ENCODE data around the gene ADD1.
"Not testable (repeated sequence)": the region's sequence is repeated elsewhere in the genome, so short reads cannot be mapped to it uniquely, and the experiment has no call there.

ADD1 gene

DNA sequence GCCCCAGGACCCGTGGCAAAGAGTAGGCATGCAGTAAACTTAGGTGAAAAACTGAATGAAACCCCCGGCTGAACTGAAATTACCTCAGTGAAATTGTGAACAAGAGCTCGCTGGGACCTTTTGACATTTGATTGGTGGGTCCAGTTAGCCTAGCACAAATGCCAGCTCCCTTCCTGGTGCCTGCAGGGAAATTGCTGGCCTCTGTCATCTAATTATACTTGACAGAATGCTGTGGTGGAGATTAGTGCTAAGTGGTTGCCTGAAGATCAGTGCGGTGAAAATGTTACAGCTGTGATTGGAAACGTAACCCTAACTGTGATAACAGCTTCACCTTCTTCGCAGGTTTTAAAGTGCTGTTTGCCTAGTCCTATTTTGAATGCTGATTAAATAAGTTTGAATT is 43.0 kb downstream of the ADD1 start:
- DNase-seq (ENCODE audit: low spot score): no peak

DNA sequence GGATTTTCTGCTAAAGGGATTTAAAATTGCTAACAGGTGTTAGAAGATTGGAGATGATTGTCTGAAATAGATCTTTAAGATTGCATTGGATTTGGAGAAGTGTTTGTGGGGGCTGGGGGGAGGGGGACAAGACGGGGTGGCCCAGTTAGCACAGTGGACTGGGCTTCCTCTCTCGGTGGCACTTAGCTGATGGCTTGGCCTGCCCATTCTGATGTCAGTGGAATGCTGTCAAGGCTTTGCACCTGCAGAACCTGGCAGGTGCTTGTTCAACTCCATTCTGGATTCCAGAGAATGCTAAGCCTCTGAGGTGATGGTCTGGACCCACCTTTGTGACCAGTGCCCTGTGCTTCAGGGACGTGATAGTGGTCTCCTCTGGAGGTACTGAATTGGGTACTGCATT is 43.7 kb downstream of the ADD1 start:
- DNase-seq (ENCODE audit: low spot score): no peak

DNA sequence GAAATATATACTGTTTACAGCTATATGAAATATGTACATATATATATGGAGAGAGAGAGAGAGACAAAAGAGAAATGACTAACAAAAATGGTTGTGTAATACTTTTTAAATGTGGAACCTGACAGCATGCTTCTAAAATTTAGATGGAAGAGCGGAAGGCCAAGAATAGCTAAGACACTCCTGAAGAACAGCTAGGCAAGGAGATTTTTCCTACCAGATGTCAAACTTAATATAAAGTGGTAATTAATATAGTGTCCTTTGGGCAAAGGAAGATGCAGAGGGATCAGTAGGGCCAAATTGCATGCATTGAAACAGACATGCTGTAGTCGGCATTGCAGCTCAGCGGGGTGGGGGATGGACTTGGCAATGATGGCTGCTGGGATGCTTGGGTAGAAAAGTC is 45.2 kb downstream of the ADD1 start:
- DNase-seq (ENCODE audit: low spot score): no peak

DNA sequence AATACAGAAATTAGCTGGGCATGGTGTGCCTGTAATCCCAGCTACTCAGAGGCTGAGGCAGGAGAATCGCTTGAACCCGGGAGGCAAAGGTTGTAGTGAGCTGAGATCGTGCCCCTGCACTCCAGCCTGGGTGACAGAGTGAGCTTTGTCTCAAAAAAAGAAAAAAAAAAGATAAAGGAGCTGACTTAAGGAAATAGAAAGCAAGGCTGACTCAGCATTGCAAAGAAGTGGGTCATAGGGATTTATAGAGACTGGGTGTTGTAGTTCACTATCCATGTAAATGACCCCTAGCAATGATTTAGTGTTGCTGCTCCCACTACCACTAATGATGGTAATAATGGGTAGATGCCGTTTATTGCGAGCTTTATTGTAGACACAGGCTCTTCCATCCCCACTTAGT is 47.6 kb downstream of the ADD1 start:
- no peak for DNase-seq (ENCODE audit: low spot score)

DNA sequence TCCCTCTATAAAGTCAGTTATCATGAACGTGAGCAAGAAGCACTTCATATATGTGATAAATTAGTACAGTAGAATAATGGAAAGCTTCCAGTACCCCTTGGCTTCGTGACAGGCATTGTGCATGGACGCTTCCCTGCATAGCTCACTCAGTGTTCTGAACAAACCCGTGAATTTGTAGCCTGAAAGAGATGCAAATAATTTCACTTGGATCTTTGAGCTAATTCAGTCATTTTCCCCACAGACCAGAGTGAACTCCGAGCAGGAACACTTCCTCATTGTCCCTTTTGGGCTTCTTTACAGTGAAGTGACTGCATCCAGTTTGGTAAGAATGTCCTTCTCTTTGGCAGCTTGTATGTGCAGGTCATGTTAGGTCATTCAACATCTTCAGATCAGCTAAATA is 50.1 kb downstream of the ADD1 start:
- DNase-seq (ENCODE audit: low spot score): no peak

DNA sequence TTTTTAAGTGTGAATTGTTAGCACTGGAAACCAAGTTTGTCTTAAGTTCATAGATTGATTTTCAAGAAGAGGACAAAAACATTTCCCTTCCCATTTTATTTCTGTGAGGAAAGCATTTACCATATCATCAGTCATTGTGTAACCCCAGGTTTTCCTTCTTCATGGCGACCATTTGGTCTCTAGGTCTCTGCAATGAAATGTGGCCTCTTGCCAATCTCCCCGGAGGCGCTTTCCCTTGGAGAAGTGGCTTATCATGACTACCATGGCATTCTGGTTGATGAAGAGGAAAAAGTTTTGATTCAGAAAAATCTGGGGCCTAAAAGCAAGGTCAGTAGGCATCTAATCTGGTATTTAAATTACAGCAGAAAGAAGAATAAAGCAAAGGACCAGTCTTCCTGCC is 54.4 kb downstream of the ADD1 start:
- DNase-seq (ENCODE audit: low spot score): no peak

DNA sequence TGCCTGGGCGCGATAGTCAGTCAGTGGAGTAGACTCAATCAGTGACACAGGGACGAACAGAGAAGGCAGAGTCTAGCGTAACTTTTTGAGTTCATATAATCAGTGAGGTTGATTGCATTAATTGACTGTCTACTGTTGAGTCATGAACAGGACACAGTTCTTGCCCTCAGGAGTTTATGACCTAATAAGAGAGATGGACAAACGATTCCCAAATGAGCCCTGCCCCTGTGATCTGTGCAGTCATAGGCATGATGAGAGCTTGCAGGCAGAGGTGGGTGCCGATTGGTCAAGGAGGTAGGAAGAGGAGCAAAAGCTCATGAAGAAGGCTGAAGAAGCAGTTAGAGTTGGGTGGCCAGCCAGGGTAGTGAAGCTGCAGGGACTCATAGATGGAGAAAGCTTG is 57.1 kb downstream of the ADD1 start:
- no peak for DNase-seq (ENCODE audit: low spot score)

DNA sequence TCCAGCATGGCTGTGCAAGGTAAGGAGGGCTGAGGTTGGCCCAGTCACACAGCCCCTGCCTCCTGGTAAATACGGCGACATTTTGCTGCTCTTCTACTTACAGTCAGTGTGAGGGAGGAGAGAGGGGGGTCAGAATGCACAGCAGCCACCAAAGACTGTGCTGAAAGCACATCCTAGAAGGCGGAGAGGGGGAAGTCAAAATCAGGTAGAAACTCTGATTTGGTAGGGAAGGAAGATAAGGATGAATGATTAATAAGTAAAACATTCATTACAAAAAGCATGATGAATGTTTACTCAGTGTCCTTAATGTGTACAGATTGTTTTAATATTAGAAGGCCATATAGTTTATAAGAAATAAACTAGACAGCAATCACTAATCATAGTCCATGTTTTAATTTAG is 57.5 kb downstream of the ADD1 start:
- no peak for DNase-seq (ENCODE audit: low spot score)

DNA sequence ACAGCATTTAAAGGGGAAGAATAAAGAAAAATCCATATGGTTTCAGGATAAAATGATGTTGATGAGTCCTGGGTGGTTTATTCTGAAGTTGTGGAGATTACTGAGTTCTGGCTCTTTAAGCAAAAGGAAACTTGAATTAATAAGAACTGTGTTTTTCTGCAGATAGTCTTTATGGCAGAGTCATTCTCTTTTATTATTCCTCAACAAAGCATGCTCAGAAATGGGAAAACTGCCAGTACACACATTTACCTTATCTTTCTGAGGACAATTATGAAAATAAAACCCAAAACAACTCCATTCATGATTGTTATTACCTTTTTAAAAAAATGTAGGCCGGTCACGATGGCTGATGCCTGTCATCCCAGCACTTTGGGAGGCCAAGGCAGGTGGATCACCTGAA is 58.5 kb downstream of the ADD1 start:
- DNase-seq (ENCODE audit: low spot score): no peak

DNA sequence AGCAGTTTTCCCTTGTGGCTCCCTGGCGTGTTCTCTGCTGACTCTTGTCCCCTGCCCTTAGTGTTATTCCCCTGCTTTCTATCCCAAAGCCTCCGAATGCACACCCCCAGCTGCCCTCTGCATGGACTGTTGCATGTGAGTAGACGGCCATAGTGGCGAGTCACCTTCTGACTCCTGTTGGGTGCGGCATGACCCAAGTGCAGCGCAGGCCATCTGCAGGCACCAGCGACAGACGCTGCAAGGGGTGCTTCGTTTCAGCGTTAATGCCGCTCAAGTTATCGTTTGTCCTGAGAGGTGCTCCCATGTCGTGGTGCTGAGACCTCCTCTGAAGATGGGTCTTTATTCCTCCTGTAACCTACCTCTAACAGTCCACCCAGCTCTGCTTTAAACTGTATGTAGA is 61.9 kb downstream of the ADD1 start:
- DNase-seq (ENCODE audit: low spot score): no peak

DNA sequence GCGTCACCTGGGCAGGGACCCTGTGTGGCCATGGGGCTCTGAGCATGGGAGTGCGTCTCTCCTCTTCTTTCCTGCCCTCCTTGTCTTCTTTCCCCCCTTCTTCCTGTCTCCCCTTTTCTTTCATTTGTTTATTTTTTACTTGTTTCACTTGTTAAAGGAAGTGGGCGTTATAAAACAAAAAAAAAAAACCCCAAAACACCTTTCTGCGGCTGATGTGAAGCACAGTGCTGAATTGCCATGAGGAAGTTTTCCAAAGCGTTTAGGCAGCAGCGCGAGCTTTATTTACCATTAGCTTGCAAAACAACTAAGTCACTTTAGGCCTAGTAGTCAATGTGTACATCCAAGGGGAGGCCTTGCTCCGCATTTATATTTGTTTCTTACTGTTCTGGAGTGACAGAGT is 62.6 kb downstream of the ADD1 start:
- no peak for DNase-seq (ENCODE audit: low spot score)

DNA sequence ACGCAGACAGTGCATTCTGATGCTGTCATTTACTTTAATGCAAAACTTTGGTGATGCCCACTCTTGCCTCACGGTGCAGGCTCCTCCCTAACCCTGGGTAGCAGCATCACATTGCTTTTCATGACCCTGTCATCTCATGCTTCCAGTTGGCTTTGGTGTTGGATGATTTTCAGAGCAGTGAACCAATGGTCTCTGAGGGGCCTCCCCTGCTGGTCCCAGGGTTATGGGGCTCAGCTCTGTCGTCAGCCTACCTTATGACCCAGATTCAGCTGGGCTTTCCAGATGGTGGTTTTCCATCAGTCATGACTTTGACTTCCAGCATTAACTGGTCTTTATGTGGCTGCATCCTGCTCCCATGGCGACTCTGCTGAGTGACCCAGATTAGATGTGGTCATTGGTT is 63.6 kb downstream of the ADD1 start:
- no peak for DNase-seq (ENCODE audit: low spot score)

DNA sequence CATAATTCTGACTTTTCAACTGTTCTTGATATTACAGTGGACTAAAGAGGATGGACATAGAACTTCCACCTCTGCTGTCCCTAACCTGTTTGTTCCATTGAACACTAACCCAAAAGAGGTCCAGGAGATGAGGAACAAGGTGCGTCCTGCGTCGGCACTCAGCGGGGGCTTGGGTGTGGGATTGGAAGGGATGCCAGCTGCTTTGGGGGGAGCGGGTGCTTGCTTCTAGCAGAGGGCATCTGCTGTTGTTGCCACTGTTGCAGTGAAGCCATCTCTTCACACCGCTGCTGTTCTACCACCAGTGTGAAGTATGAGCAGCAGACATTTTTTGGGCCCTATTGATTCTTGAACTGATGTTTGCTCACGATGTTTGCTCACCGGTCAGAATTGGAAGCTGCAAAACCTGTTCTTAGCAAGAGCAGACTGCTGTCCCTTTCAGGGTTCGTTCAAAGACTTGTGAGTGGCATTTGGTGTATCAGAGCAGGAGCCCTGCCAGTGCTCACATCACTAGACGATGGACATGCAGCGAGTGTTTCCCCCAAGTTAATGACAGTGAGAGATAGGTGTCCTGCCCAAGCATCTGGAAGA is 64.2 kb downstream of the ADD1 start:
- DNase-seq (ENCODE audit: low spot score): no peak

DNA sequence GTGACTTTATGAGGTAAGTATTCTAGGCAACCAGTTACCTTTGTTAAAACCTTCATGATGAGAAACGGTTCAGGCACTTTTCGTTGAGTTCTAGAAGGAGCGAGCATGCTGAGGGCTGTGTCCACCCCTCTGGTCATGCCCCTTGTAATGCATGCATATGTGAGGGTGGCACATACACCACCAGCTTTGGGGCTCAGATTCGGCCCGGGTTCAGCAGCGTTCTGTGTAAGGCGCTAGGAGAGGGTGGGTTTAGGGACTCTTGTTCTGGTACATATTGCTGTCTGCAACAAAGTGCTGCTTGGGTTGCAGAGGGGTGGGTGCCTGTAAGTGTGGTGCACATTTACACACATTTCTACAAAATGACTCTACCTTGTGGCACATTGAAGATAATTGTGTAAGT is 65.0 kb downstream of the ADD1 start:
- DNase-seq (ENCODE audit: low spot score): no peak

DNA sequence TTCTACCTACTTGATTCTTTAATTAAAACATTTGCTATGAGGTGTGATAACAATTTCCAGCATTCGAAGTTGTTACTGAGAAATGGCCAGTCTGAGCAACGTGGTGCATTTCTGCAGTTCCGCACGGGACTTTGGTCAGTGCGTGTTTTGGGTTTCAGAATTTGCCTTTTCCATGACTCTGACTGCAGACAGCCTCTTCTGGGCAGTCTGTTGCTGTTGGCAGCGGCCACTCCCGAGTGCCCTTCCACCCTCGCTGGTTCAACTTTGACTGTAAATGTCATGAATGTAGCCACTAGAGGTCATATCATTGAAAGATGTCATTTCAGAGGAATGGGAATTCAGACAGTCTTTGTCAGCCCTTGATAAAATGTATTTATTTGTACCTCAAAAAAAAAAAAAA is 65.9 kb downstream of the ADD1 start:
- no peak for DNase-seq (ENCODE audit: low spot score)

DNA sequence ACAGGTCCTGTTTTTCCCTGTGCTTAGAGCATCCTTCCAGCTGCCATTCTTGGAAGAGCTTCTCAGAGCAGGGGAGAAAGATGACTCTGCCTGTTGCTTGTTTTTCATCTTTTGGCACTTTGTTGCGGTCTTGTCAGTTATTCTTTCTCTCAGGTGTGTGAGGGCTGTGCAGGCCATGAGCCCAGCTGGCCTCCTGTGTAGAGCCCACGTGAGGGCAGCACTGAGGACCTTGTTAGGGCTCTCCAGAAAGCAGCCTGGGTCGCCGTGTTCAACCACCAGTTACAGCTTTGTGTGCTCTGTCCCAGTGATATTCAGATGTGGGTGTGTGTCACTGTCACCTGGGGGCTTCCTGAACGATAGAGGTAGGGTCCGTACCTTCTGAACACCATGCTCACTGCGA is 66.8 kb downstream of the ADD1 start:
- DNase-seq (ENCODE audit: low spot score): no peak

DNA sequence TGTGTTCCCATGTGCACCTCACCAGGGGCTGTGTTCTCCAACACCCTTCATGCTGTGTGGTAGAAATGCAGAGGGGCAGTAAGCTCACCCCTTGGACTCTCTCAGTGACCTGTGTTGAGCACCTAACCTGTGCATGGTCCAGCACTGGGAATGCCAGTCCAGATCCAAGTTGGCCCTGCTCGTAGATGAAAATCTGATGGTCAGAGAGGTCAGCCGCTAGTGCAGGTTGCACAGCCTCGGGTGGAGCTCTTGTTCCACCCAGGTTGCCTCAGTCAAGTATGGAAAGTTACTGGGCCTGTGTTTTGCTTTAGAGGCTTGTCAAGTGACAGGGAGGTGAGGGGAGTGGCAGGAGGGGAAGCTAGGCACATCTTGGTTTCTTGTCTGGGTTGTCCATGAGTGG is 68.2 kb downstream of the ADD1 start:
- no peak for DNase-seq (ENCODE audit: low spot score)

DNA sequence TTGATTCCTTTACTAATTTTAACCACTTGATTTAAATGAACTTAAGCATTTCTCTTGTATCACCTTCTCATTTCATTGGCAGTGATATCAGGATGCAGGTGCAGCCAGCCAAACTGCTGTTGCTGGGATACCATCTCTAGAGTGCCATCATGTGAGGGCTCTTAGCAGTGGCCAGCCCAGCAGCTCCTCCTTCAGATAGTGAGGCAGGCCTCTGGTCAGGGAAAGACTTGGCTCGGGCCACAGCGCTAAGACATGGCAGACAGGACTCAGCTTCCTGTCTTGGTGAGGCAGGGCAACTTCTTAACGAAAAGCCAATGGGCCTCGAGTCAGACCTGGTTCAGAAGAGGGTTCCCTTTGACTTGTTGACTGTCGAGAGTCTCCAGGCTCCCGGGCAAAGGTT is 69.5 kb downstream of the ADD1 start:
- DNase-seq (ENCODE audit: low spot score): no peak

DNA sequence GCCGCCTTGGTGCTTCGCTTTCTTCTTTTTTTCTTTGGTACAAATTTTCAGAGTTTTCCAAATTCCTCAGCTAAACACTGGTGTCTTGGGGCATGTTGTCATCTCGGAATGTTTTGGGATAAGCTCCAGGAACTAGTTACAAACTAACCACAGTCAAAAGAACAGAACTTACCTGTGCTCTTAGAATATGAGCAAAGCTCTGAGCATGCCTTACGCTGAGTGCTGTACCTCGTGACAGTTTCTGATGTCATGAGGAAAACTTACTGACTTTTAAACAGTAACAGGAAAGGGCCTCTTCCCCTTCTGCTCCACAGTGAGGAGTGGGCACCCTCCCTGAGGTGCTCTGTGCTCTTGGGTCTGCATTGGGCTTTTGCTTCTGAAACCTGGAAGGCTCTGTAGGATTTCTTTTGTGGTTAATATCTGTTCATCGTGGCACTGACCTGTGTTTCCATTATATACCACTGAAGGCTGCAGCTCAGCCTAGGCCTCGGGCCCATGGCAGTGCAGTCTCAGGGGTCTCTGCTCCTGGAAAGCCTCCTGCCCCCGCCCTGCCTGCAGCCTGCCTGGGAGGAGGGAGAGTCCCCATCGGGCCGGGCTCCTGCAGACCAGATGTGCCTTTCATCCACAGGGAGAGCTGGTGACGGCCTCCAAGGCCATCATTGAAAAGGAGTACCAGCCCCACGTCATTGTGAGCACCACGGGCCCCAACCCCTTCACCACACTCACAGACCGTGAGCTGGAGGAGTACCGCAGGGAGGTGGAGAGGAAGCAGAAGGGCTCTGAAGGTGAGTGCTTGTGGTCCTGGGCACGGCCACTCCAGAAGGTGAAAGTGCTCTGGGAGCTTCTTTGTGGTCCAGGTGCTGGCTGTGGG is 70.8 kb downstream of the ADD1 start:
- DNase-seq (ENCODE audit: low spot score): no peak

DNA sequence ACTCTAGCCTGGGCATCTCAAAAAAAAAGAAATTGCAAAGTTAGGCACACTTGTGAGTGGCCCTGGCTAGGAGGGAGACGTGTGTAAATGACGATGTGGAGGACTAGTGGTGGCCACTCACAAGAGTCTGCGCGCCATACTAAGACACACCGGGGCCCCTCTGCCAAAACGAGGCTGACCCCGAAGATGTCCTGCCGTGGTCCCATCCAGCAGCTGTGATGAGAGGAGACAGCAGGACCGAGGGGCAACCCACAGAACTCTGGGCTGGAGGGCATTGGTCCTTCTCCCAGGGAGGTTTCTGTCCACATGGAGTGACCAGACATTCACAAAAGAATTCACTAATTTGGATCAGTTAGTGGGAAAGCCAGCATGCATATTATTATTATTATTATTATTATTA is 72.1 kb downstream of the ADD1 start:
- DNase-seq (ENCODE audit: low spot score): no peak

DNA sequence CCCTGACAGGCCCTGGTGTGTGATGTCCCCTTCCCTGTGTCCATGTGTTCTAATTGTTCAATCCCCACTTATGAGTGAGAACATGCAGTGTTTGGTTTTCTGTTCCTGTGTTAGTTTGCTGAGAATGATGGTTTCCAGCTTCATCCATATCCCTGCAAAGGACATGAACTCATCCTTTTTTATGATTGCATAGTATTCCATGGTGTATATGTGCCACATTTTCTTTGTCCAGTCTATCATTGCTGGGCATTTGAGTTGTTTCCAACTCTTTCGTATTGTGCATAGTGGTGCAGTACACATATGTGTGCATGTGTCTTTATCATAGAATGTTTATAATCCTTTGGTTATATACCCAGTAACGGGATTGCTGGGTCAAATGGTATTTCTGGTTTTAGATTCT is 73.1 kb downstream of the ADD1 start:
- not testable (repeated sequence) for DNase-seq (ENCODE audit: low spot score)

DNA sequence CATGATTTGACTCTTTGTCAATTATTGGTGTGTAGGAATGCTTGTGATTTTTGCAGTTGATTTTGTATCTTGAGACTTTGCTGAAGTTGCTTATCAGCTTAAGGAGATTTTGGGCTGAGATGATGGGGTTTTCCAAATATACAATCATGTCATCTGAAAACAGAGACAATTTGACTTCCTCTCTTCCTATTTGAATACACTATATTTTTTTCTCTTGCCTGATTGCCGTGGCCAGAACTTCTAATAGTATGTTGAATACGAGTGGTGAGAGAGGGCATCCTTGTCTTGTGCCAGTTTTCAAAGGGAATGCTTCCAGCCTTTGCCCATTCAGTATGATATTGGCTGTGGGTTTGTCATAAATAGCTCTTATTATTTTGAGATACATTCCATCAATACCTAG is 74.7 kb downstream of the ADD1 start:
- DNase-seq (ENCODE audit: low spot score): not testable (repeated sequence)

DNA sequence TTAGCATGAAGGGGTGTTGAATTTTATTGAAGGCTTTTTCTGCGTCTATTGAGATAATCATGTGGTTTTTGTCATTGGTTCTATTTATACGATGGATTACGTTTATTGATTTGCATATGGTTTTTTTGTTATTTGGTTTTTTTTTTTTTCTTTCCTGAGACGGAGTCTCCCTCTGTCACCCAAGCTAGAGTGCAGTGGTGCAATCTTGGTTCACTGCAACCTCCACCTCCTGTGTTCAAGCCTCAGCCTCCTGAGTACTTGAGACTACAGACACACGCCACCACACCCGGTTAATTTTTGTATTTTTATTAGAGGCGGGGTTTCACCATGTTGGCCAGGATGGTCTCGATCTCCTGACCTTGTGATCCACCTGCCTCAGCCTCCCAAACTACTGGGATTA is 75.1 kb downstream of the ADD1 start:
- not testable (repeated sequence) for DNase-seq (ENCODE audit: low spot score)

DNA sequence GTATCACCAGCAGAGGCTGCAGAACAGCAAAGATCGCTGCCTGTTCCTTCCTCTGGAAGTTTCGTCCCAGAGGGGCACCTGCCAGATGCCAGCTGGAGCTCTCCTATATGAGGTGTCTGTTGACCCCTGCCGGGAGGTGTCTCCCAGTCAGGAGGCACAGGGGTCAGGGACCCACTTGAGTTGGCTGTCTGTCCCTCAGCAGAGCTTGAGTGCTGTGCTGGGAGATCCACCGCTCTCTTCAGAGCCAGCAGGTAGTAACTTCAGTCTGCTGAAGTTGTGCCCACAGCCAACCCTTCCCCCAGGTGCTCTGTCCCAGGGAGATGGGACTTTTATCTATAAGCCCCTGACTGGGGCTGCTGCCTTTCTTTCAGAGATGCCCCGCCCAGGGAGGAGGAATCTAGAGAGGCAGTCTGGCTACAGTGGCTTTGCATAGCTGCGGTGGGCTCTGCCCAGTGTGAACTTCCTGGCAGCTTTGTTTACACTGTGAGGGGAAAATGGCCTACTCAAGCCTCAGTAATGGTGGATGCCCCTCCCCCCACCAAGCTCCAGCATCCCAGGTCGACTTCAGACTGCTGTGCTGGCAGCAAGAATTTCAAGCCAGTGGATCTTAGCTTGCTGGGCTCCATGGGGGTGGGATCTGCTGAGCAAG is 78.9 kb downstream of the ADD1 start:
- peak; percentile 48 for DNase-seq (ENCODE audit: low spot score)
